Stimulated activated CD4-positive, alpha-beta T cell treated with anti-CD3 and anti-CD28 coated beads, TNF-alpha, amount 100 ng/mL, for 24 hours (primary cell): Measurements from ENCODE around the gene POLE.
"Not testable (repeated sequence)": the region's sequence is repeated elsewhere in the genome, so short reads cannot be mapped to it uniquely, and the experiment has no call there.

ENCODE experiments used
- DNase-seq, 3 experiments: peaks; one replicate each; pipeline ENCODE4 v3.0.0-alpha.2; 2020; ENCODE audit warnings: low read depth in 3 of 3

Gene POLE

DNA sequence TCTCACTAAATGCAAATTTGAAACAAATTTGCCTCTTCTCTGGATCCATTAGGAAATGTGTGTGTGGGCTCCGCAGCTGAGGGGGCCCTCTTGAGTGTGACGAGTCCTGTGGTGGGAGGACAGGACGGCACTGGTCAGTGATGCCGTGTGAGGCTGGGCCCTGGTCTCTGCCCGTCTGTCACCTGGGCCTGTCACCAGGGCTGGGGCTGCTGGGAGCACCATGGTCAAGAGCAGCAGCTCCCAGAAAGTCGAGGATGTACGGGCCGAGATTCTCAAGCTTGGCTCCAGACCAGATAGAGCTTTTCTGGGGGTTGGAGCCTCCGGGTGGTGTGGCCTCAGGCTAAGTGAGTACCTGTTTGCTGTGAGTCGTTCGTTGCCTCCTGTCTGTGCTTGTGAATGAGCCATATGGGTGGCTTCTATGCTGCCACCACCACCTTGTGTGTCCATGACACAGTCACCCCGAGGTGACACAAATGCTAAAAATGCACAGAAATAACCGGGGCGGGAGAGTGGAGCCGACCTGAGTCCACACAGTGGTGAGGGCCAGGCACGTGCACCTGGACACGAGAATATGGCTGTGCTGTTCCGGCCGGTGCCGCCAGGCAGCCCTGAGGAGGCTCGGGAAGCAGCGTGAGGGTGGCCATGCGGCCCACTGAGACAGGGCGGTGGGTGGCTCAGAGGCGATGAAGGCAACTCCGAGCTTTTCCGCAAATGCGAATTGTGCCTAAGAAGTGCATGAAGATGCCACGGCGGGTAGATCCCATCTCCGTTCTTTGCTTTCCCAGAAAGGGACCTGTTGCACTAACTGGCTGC, 32.2 kb upstream of the POLE start:
- DNase-seq, result no peak

GRCh38 chr12:132718644-132719043, 31.5 kb upstream of the POLE start:
- no peak for DNase-seq

- no peak for DNase-seq
These were observed 30.6 kb upstream of the POLE start for GRCh38 chr12:132717531-132718387.

DNA sequence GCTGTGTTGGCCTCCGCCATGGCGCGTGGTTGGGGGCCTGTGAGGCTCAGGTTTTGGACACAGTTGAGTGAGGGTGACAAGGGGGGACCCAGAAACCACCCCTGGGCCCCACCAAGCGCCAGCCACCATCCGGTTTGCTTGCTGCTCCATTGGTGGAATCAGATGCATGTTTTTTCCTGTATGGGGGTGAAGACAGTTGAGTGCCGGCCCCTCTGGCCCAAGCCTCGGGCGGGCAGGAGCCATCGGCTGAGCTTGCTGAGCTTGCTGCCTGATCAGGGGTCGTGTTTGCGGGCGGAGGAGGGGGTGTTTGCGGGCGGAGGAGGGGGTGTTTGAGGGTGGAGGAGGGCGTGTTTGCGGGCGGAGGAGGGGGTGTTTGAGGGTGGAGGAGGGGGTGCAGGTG, 29.9 kb upstream of the POLE start:
- no peak for DNase-seq

DNA sequence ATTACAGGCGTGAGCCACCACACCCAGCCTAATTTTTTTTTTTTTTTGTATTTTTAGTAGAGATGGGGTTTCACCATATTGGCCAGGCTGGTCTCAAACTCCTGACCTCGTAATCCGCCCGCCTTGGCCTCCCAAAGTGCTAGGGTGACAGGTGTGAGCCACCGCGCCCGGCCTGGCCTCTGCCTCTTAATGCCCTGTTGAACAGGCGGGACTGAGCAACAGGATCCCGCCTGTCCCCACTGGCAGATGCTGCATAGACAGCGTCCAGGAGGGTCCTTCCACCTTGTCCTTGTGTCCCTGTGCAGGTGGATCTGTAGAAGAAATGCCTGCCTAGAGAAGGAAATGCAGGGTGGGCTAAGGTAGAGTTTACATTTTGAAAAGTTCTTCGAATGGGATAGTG, 29.2 kb upstream of the POLE start:
- no peak for DNase-seq

GRCh38 chr12:132715874-132716273, 28.7 kb upstream of the POLE start:
- DNase-seq, result no peak

DNA sequence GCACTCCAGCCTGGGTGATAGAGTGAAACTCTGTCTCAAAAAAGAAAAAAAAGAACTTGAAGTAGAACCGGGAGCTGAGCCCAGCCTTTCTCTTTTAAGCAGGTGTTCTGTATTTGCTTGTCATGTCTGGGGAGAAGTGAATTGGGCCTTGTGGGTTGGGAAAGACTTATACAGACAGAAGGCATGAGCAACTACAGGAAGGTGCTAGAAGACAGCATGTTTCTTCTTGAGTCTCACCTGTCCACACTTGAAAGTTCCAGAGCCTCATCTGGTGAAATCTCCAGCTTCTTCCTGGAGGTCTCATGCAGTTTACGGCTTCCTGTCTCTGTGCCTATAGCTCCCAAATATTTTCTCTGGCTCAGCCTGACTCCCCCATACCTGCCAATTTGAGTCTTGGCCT, 26.0 kb upstream of the POLE start:
- no peak for DNase-seq

- peak in 2 of 3 experiments; percentile 20 to 21 for DNase-seq
These were observed 24.1 kb upstream of the POLE start for GRCh38 chr12:132711080-132711843.

- peak; percentile 73 to 82 (median 75) for DNase-seq
These were observed 23.4 kb upstream of the POLE start, which contains the start of gene PGAM5 for GRCh38 chr12:132710405-132711079. Gene PGAM5, plus strand, starts transcription at chr12:132710842. Its CDS starts 35 bp downstream, at chr12:132710877.

- DNase-seq, result no peak
These were observed 22.9 kb upstream of the POLE start for GRCh38 chr12:132710043-132710404.

GRCh38 chr12:132708150-132708549, 21.0 kb upstream of the POLE start:
- DNase-seq, result no peak

GRCh38 chr12:132707241-132707640, 20.1 kb upstream of the POLE start:
- no peak for DNase-seq

DNA sequence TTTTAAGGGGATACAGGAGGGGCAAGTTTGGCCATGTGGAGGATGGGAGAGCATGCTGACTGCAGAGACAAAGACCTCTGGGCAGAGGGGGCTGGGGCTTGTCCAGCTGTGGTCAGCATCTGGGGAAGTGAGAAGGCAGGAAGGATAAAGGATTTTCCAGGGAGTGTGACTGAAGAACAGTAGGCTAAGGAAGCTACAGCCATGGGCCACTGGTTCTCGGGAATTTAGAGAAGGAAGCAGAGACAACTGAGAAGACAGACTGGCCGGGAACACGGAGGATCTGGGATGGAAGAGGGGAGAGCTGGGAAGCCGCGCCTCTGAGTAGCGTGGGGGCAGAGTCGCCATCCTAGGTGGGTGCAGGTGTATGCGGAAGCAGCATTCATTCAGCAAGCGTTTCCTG, 16.5 kb upstream of the POLE start:
- no peak for DNase-seq

DNA sequence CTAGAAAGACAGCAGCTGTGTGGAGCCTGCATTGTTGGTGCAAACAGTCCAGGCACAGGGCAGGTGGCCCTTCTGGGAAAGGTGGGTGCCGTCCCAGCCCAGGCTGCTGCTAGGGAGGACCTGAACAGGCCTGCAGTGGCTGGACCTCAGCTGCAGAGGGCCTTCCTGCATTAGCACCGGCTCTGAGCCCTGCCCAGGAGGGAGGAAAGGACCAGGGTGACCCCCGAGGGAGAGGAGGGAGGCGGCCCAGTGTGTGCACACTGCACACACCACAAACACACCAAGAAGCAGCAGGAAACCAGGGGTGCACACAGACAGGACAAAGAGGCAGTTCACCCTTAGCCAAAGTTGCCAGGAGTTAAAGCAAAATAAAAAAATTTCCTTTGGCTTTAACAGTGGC, 15.5 kb upstream of the POLE start:
- no peak for DNase-seq

- DNase-seq, result no peak
These were observed 13.2 kb upstream of the POLE start for GRCh38 chr12:132700212-132700822.

DNA sequence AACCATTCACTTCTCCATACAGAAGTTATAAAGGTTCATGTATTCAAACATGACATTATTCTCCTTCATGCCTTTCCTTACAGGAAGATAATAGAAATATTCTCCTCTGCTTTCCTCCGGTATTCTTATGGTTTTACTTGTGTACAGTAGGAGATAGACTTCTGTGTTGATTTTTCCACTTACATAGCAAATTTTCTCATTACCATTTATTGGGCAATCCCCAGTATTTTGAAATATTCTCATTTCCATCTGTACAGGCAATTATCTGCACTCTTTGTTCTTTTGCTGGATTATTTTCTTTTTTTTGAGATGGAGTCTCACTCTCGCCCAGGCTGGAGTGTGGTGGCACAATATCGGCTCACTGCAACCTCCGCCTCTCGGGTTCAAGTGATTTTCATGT, 11.2 kb upstream of the POLE start:
- DNase-seq, result no peak

DNA sequence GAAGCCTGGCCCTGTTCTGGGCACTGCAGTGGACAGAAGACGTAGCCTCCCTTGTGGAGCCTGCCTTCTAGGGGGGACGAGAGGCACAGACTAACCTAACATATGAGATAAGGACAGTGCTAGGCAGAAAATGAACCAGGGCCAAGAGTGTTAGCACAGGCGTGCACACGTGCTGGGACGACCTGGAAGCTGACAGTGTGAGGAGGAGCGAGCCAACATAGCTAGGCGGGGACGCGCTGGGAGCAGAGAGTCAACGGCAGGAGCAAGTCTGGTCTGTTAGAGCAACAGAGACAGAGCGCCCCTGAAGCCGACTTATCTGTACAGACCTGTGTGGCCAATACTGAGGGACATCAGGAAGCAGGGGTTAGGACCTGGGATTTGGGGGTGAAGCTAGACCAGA, 8.3 kb upstream of the POLE start:
- no peak for DNase-seq

- DNase-seq, result not testable (repeated sequence)
These were observed 7.7 kb upstream of the POLE start for GRCh38 chr12:132694888-132695287.

DNA sequence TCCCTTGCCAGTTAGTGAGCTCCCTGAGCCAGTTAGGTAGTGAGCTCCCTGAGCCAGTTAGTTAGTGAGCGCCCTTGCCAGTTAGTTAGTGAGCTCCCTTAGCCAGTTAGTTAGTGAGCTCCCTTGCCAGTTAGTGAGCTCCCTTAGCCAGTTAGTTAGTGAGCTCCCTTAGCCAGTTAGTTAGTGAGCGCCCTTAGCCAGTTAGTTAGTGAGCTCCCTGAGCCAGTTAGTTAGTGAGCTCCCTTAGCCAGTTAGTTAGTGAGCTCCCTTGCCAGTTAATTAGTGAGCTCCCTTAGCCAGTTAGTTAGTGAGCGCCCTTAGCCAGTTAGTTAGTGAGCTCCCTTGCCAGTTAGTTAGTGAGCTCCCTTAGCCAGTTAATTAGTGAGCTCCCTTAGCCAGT, 4.9 kb upstream of the POLE start:
- not testable (repeated sequence) for DNase-seq

GRCh38 chr12:132690112-132690511, 3.0 kb upstream of the POLE start:
- no peak for DNase-seq

GRCh38 chr12:132689227-132689626, 2.1 kb upstream of the POLE start:
- no peak for DNase-seq
